Upper lobe of left lung (tissue), 4 donors: ENCODE measurements around the gene ADGRF1.

ENCODE experiments used
- POLR2AphosphoS5 ChIP-seq, 2 donors: sonication (generic); formaldehyde crosslinking; IDR thresholded peaks; one replicate each; pipeline ENCODE4 v1.5.1; 2017; ENCODE audit warnings: antibody characterized with exemption in 2 of 2
- TF ChIP-seq, protein P1 (sequence below), 6 experiments: fragments of 450-650 bp in 4 of 6; fragments of 200-600 bp in 2 of 6; sonication (generic) in 2 of 6; IDR thresholded peaks; one replicate each; pipeline ENCODE4 v1.5.1; 2016 to 2019; ENCODE audit warnings: antibody characterized with exemption in 6 of 6

DNA sequence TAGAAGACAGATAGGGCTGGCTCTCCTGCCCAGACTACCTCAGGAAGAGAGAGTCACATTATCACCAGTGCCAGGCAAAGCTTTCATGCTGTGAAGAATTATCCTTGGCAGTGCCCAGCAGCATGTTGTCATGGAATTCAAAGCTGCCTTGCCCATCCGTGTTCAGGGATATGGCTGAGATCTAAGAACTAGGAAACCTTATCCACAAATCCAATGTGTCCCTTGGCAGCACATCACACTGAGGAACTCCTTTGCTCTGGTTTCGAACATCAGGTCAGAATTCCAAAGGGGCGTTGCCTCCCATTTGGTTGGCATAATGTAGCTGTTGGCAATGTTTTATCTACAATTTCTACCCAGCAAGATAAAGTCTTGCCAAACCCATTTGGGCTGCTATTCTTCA, 52.7 kb downstream of the ADGRF1 start:
- peak in 1 of 2 donors; percentile 33 for TF ChIP-seq POLR2AphosphoS5 (IDR thresholded peaks at IDR 0.05)
- TF ChIP-seq, protein P1, sequence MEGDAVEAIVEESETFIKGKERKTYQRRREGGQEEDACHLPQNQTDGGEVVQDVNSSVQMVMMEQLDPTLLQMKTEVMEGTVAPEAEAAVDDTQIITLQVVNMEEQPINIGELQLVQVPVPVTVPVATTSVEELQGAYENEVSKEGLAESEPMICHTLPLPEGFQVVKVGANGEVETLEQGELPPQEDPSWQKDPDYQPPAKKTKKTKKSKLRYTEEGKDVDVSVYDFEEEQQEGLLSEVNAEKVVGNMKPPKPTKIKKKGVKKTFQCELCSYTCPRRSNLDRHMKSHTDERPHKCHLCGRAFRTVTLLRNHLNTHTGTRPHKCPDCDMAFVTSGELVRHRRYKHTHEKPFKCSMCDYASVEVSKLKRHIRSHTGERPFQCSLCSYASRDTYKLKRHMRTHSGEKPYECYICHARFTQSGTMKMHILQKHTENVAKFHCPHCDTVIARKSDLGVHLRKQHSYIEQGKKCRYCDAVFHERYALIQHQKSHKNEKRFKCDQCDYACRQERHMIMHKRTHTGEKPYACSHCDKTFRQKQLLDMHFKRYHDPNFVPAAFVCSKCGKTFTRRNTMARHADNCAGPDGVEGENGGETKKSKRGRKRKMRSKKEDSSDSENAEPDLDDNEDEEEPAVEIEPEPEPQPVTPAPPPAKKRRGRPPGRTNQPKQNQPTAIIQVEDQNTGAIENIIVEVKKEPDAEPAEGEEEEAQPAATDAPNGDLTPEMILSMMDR (IDR thresholded peaks at IDR 0.05): no peak
